ENCODE data around the gene CARMIL1.

Gene CARMIL1

DNA sequence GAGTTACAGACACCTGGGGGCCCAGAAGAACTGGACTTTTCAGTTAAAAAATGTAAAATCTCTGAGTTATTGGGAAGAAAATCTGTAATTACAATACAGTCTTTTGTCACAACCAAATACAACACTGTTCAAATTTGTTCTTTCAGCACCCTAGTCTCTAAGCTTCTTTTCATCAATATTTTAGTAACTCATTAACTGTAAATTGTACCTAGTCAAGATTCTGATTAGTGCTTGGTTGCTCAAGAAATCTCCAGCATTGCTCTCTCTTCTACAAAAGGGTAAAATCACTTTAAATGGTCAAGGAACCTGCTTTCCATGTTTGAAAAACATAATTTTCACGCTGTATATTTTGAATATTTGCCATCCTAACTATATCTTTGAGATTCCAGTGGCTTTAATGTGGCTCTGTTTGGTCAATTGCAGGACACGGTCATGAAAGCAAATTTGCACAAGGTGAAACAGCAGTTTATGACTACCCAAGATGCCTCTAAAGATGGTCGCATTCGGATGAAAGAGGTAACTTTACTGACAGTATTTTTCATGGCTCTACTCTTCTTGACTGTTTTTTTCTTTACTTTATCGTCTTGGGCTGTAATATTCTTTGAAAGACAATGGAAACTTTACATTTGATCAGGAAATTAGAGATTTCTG, 382.1 kb downstream of the CARMIL1 start:
- DNase-seq, result no peak

DNA sequence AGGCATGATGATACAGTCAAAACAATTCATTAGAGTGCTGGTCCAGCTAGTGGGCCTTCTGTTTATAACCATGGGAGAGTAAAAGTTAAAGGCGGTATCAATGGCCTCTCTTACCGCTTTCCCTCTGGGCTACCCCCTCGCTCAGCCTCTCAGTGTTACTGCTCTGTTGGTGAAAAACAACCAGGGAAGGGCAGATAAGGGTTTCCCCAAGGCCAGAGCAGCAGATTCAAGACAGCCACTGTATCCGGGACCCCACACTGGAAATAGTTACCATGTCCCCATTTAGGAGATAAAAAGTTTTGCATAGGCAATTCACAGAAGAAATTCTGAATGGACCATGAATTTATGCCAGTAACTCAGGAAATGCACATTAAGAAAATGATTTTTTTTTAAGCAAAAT, 386.3 kb downstream of the CARMIL1 start:
- DNase-seq, result no peak

DNA sequence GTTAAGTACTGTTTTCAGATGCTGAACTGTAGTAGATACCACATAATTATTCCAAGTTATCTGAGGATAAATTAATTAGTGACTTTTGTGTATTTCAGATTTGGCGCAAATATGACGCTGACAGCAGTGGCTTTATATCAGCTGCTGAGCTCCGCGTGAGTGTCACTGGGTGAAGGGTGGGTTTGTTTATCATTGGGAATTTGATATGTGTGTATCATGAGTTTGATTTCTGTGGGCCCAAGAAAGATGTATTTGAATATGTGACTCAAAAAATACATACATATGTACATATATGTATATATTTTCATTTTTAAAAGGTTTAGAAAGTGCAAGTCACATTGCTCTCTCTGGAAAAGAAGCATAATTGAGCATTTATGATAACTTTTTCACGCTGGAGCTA, 390.2 kb downstream of the CARMIL1 start:
- no peak for DNase-seq

Measured in C1 segment of cervical spinal cord (tissue), 14 donors.